ENCODE results near the gene MRRF.
"Not testable (repeated sequence)": the region's sequence is repeated elsewhere in the genome, so short reads cannot be mapped to it uniquely, and the experiment has no call there.

The MRRF gene

GRCh38 chr9:122277285-122277897 is 12.7 kb downstream of the MRRF start:
- no peak for DNase-seq (ENCODE audit: low spot score)

- DNase-seq (ENCODE audit: low spot score), result no peak
Measured at GRCh38 chr9:122281368-122281767, 16.7 kb downstream of the MRRF start.

DNA sequence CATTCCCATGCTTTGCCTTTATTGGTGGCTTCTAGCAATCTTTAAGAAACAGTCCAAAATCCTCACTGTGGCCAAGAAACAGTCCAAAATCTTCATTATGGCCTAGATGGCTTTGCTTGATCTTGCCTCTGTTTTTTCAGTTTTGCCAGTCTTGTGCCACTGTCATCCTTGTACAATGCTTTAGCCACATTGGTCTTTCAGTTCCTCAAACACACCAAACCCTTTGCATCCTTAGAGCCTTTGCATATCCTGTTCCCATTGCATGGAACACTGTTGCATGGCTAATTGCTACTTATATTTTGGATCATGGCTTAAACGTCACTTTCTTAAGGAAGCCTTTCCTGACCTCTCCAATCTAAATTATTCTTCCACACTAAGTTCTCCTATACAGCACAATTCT is 22.1 kb downstream of the MRRF start:
- no peak for DNase-seq (ENCODE audit: low spot score)

- no peak for DNase-seq (ENCODE audit: low spot score)
Measured at GRCh38 chr9:122287214-122287720, 22.6 kb downstream of the MRRF start.

DNA sequence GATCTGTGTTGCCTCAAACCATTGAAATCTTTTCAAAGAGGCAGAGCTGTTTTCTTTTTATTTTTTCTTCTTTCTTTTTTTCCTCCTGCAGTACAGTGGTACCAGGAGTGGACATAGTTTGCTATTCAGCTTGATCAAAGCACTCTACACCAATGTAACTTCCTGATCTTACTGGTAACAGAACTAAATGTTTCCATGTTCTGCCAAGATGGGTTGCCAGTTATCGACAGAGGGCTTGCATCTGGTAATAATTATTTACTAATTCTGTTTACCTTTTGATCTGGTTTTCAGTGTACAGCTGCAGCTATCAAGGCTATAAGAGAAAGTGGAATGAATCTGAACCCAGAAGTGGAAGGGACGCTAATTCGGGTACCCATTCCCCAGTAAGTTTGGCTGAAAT is 26.8 kb downstream of the MRRF start:
- DNase-seq (ENCODE audit: low spot score), result no peak

GRCh38 chr9:122294531-122294930 is 29.8 kb downstream of the MRRF start:
- DNase-seq (ENCODE audit: low spot score), result no peak

- DNase-seq (ENCODE audit: low spot score), result no peak
Measured at GRCh38 chr9:122297512-122297911, 32.8 kb downstream of the MRRF start.

DNA sequence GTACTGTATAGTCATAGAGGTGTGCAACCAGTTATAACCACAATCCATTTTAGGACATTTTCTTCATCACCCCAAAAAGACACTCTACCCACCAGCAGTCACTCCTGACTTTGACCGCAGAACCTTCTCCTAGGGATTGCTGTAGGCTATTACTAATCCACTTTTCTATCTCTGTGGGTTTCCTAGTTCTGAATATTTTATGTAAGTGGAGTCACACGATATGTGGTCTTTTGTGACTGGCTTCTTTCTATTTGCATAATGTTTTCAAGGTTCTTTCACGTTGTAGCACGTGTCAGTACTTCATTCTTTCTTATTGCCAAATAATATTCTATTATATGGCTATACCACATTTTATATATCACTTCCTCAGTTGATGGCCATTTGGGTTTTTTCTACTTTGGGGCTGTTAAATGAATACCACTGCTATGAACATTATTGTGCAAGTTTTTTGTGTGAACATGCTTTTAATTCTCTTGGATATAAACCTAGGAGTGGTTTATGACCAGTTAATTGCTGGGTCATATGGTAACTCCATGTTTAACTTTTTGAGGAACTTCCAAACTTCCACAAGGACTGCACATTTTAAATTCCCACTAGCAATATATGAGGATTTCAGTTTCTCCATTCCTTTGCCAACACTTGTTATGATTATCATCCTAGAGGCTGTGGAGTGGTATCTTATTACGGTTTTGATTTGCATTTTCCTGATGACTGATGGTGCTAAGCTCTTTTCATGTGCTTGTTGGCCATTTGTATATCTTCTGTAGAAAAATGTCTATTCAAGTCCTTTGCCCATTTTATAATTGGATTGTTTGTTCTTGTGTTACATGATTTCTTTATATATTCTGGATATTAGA is 37.8 kb downstream of the MRRF start:
- DNase-seq (ENCODE audit: low spot score), result no peak

- no peak for DNase-seq (ENCODE audit: low spot score)
Measured at GRCh38 chr9:122307061-122307460, 42.4 kb downstream of the MRRF start.

DNA sequence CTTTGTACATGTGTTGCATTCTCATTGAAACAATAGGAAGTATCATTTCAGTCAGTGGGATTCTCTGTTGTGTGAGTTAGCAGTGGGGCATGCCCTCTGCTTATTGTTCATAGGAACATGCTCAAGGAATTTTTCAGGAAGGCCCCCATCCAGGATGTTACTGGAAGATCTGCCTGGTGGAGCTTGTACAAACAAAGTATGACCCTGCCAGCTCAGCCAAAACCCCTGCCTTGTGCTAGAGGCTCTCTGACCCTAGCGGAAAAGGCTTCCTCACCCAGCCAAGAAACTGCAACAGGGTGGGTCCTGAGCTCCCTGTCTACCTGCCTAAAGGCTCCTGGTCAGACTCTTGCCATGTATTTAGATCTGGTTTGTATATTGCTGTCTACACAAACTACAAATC is 43.2 kb downstream of the MRRF start:
- no peak for DNase-seq (ENCODE audit: low spot score)

GRCh38 chr9:122309861-122310260 is 45.2 kb downstream of the MRRF start:
- no peak for DNase-seq (ENCODE audit: low spot score)

DNA sequence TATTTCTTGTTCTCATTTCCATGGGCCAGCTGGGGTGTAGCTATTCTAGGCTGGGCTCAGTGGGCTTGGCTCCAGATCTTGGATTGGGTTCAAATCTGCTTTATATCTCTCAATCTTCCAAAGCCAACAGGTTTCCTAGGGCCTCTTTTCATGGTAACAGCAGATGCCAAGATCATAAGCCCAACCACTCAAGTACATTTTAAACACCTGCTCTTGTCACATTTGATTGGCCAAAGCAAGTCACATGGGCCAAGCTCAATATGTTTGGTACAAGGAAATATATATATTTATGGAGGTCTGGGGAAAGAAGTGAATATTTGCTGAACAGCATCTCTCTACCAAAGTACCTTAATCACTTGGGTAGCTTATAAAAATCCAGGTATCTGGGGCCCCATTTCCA is 49.5 kb downstream of the MRRF start:
- no peak for DNase-seq (ENCODE audit: low spot score)

- no peak for DNase-seq (ENCODE audit: low spot score)
Measured at GRCh38 chr9:122315534-122315933, 50.9 kb downstream of the MRRF start.

- DNase-seq (ENCODE audit: low spot score), result no peak
Measured at GRCh38 chr9:122318284-122318683, 53.6 kb downstream of the MRRF start.

GRCh38 chr9:122320413-122320881 is 55.8 kb downstream of the MRRF start:
- no peak for DNase-seq (ENCODE audit: low spot score)

DNA sequence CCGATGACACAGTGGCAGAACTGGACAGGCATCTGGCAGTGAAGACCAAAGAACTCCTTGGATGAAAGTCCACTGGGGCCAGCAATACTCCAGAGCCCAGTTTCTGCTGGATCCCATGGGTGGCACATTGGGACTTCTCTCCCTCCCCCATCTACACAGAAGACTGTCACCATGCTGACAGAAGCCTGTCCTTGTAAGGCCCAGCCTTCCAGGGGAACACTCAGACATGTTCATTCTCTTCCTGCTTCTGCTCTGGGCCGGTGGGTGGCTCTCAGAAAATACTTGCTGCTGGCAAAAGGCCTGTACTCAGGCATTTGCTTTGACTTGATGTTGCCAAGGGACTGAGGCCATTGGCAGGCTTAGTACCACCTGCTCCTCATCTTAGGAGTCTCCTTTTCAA is 57.9 kb downstream of the MRRF start:
- no peak for DNase-seq (ENCODE audit: low spot score)

DNA sequence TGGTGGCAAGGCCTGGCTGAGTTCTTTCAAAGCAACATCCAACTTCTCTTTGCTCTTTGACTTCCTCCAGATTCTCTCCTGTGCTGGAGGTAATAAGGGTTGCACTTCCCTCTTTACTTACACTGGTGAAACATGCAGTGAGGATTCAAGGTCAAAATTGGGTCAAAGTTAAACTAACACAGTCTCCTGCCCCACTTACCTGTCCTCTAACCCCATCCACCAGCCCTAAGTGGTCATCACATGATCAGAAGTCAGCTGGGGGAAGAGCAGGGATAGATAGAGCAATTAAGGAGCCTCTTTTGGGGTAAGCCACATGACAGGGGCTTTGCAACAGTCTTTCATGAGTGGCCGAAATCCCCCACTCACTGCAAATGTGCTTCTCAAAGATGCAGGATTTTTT is 60.0 kb downstream of the MRRF start:
- DNase-seq (ENCODE audit: low spot score), result not testable (repeated sequence)

DNA sequence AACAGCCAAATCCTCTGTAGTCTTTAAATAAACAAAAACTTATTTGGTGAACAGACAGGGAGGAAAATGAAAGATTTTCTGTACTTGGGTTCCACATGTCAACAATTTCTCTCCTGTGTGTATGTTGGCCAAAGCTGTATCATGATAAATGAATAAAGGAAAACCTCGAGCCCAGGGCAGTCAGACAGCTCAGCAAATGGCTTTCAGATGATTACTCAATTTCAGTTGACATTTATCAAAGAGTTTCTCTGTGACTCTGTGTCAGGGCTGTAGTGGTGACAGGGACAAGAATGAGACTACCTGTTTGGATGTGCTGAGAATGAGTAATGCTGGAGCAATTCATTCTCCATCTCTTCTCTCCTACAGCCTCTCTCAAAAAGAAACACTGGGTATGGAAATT is 60.4 kb downstream of the MRRF start:
- DNase-seq (ENCODE audit: low spot score), result no peak

DNA sequence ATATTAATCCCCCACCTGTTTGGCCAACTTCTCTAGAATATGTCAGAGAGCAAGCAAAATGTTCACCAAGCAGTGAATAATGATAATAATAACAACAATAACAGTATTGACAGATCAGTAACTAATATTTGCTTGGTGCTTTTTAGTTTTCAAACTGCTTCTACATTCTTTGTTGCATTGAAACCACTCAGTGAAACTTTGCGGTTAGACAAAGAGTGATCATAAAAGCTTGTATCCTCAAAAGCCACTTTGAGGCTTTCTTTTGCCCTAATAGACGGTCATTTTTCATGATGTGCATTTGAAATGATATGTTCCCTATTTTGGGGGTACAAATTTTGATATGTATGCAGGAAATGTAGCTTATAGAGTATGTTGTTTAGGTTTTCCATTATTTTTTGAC is 62.5 kb downstream of the MRRF start:
- no peak for DNase-seq (ENCODE audit: low spot score)

DNA sequence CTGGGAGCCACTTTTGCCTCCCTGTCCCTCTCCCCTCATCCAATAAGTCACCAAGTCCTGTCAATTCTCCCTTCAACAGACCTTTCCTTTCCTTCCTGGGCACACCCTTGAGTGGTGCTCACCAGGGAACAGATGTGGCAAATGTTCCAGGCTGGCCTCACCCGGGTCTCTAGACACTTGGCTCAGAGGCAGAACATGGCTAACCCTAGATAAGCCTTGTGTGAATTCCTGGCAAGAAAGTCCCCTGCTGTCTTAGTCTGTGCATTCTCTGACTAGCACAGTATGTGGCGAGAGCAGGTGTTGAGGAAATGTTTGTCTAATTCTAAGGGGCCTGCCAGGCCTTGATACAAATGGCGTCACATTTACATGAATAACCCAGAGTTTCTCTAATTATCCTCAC is 64.9 kb downstream of the MRRF start:
- DNase-seq (ENCODE audit: low spot score), result no peak

DNA sequence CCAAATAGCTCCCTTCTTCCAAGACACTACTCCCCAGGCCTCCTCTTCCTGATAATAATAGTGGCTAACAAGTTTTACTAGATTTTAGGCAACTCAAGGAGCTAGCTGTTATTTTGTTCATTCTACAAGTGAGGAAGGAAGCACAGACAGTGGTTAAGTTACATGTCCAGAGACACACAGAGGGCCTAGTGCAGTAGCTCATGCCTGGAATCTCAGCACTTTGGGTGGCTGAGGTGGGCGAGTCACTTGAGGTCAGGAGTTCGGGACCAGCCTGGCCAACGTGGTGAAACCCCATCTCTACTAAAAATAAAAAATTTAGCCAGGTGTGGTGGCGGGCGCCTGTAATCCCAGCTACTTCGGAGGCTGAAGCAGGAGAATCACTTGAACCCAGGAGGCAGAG is 65.8 kb downstream of the MRRF start:
- DNase-seq (ENCODE audit: low spot score), result not testable (repeated sequence)

GRCh38 chr9:122331523-122331927 is 66.8 kb downstream of the MRRF start:
- no peak for DNase-seq (ENCODE audit: low spot score)

DNA sequence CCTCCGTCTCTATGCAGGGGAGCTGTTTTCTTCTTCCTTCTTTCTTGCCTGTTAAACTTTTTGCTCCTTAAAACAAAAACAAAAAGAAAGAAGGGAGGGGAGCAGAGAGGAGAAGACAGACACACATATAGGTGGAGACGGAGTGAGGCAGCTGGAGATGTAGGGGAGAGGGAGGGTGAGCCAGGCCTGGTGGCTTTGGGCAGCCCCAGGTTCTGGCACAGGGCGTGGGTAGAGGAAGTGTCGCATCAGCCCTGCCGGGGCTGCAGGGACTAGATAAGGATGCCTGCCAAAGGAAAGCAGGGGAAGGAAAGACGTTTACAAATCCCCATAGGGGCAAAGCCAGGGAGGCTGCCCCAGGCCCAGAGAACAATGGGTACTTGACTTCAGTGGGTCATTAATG is 67.4 kb downstream of the MRRF start:
- no peak for DNase-seq (ENCODE audit: low spot score)
